B cell (primary cell): Measurements from ENCODE around the gene EBP. TPM values are rescaled to one million over a fixed set of nuclear protein-coding genes. Genes with fewer than 3 reads are reported as not detected.

Experiments
- ATAC-seq: fragments of 200-7000 bp; cut with Tn5 transposase; one replicate; pipeline ENCODE4 v1.10.0; 2021; ENCODE audit warnings: low read depth, mild to moderate bottlenecking, moderate number of reproducible peaks, moderate library complexity
- CTCF ChIA-PET: fragments of 350-600 bp; sonication (Branson Sonifier 250); formaldehyde crosslinking; loops from one replicate; lab custom pipeline; 2021; ENCODE audit warnings: antibody characterized with exemption, inconsistent platforms; lab: Charles Lee
- POLR2A ChIA-PET: fragments of 350-600 bp; sonication (Branson Sonifier 250); formaldehyde crosslinking; loops from one replicate; lab custom pipeline; 2021; ENCODE audit warnings: antibody characterized with exemption; lab: Charles Lee
- DNase-seq: peaks from one replicate; pipeline ENCODE4 v3.0.0; 2013
- H2AFZ ChIP-seq: 2 replicates; pipeline ENCODE4 v1.6.1; 2012; ENCODE audit warnings: mild to moderate bottlenecking, low read depth, low read length; ENCODE audit not compliant: insufficient read depth, poor library complexity, severe bottlenecking
- H3K27ac ChIP-seq, 2 donors: 1 replicate in 1 of 2; 2 replicates in 1 of 2; pipeline ENCODE4 v1.5.1; 2012 to 2013; ENCODE audit warnings: low read length in 2 of 2, mild to moderate bottlenecking in 2 of 2, moderate library complexity in 1 of 2
- H3K27me3 ChIP-seq, 4 experiments: fragments of 200-600 bp in 1 of 4; sonication (generic) in 1 of 4; replicated peaks in 1 of 4; 1 replicate in 2 of 4; 2 replicates in 2 of 4; pipeline versions ENCODE4 v1.6.1 to v1.7.0; 2013 to 2016; ENCODE audit warnings: low read length in 3 of 4, mild to moderate bottlenecking in 2 of 4, mixed read lengths in 1 of 4, moderate library complexity in 1 of 4; ENCODE audit not compliant: insufficient read depth in 4 of 4, control insufficient read depth in 3 of 4; ENCODE audit errors: control extremely low read depth in 1 of 4
- H3K36me3 ChIP-seq, 2 experiments: replicated peaks in 1 of 2; 1 replicate in 1 of 2; 2 replicates in 1 of 2; pipeline versions ENCODE4 v1.6.1 to v1.7.1; 2013; ENCODE audit warnings: low read length in 1 of 2; ENCODE audit not compliant: insufficient read depth in 2 of 2, control insufficient read depth in 1 of 2; ENCODE audit errors: control extremely low read depth in 1 of 2, extremely low read depth in 1 of 2
- H3K4me1 ChIP-seq, 2 donors: fragments of 200-600 bp in 1 of 2; sonication (generic) in 1 of 2; 1 replicate in 1 of 2; 2 replicates in 1 of 2; pipeline versions ENCODE4 v1.5.1 to v1.6.1; 2013 to 2017; ENCODE audit warnings: low read length in 2 of 2; ENCODE audit not compliant: control insufficient read depth in 2 of 2, insufficient read depth in 2 of 2
- H3K4me2 ChIP-seq: replicated peaks from 2 replicates; pipeline ENCODE3; 2012; ENCODE audit warnings: mild to moderate bottlenecking, low read depth, low read length; ENCODE audit not compliant: poor library complexity, severe bottlenecking
- H3K4me3 ChIP-seq, 5 experiments: fragments of 200-600 bp in 1 of 5; sonication (generic) in 1 of 5; 1 replicate in 3 of 5; 2 replicates in 2 of 5; pipeline versions ENCODE4 v1.5.1 to v1.7.0; 2011 to 2016; ENCODE audit warnings: low read length in 4 of 5, mild to moderate bottlenecking in 4 of 5, low read depth in 2 of 5, control low read depth in 1 of 5, moderate library complexity in 1 of 5; ENCODE audit not compliant: insufficient read depth in 1 of 5; ENCODE audit errors: control extremely low read depth in 1 of 5, extremely low read depth in 1 of 5
- H3K79me2 ChIP-seq: fragments of 200-600 bp; sonication (generic); one replicate; pipeline ENCODE4 v1.6.0; 2016; ENCODE audit warnings: low read length; ENCODE audit not compliant: control insufficient read depth, insufficient read depth
- H3K9ac ChIP-seq: fragments of 200-600 bp; sonication (generic); 2 replicates; pipeline ENCODE4 v1.6.1; 2017; ENCODE audit warnings: mild to moderate bottlenecking, low read length, moderate library complexity
- H3K9me3 ChIP-seq, 3 donors: one replicate each; pipeline versions ENCODE4 v1.6.1 to v1.7.1; 2013; ENCODE audit warnings: low read length in 2 of 3; ENCODE audit not compliant: control insufficient read depth in 2 of 3, insufficient read depth in 1 of 3; ENCODE audit errors: control extremely low read depth in 1 of 3
- H4K20me1 ChIP-seq: 2 replicates; pipeline ENCODE4 v1.6.0; 2012; ENCODE audit warnings: mild to moderate bottlenecking, low read length; ENCODE audit not compliant: insufficient read depth, control insufficient read depth, poor library complexity, severe bottlenecking
- H3K27ac Mint-ChIP-seq: one replicate; pipeline ENCODE4 v1.8.0; 2021; ENCODE audit warnings: mixed read lengths
- H3K27me3 Mint-ChIP-seq: one replicate; pipeline ENCODE4 v1.8.0; 2021; ENCODE audit warnings: mixed read lengths
- H3K4me1 Mint-ChIP-seq: one replicate; pipeline ENCODE4 v1.8.0; 2021; ENCODE audit warnings: mixed read lengths
- H3K4me3 Mint-ChIP-seq: one replicate; pipeline ENCODE4 v1.8.0; 2021; ENCODE audit warnings: mixed read lengths
- H3K9me3 Mint-ChIP-seq: one replicate; pipeline ENCODE4 v1.8.0; 2022; ENCODE audit warnings: mixed read lengths; ENCODE audit not compliant: insufficient read depth
- EZH2 ChIP-seq: IDR thresholded peaks from 2 replicates; pipeline ENCODE4 v1.6.1; 2012; ENCODE audit warnings: borderline replicate concordance, low read depth, mild to moderate bottlenecking, moderate library complexity, low read length; ENCODE audit not compliant: insufficient read depth, poor library complexity, severe bottlenecking
- WGBS: methylation state at CpG from one replicate; pipeline ENCODE4 v1.1.5; 2013; ENCODE audit warnings: missing lambda C conversion rate; ENCODE audit not compliant: insufficient coverage; 5-methylcytosine and 5-hydroxymethylcytosine counted together
- intact Hi-C: fragments of 100-400 bp; cut with micrococcal nuclease; formaldehyde crosslinking; loops from one replicate; pipeline ENCODE4 v1.10.0; 2022
- polyA plus RNA-seq: library from polyadenylated mRNA; depleted of rRNA; stranded (reverse); fragments of >200 nt; gene quantifications from 2 replicates; pipeline ENCODE4 v1.2.3, GENCODE V29; 2012
- total RNA-seq, 2 donors: library from RNA; stranded (reverse); fragments of 120-200 nt in 1 of 2; gene quantifications; 1 replicate in 1 of 2; 2 replicates in 1 of 2; pipeline versions ENCODE4 v1.2.3 to v1.2.4, GENCODE V29; 2013 to 2022
- TF ChIP-seq, protein P1 (sequence below): fragments of 200-600 bp; IDR thresholded peaks from one replicate; pipeline ENCODE4 v1.8.0; 2022; ENCODE audit warnings: antibody characterized with exemption, mild to moderate bottlenecking

EBP gene
- total and polyA plus RNA-seq, 2 donors (not counting 1 experiment from before 2014, with no cell fraction given) = 27.9 to 60.8 TPM

GRCh38 chrX:48473704-48473990 lies 48.0 kb upstream of the EBP start:
- H2AFZ ChIP-seq = no peak overlapping the region
- H3K27ac ChIP-seq = no peak overlapping the region
- ChIA-PET CTCF (interaction anchor here (1.0 kb wide), 1 partner anchor 49 kb away, joined by 3 read pairs; no protein-coding TSS in a partner anchor), POLR2A (no interaction called here)
- no peak for ATAC-seq
- H3K4me2 ChIP-seq = no peak overlapping the region
- peaks cover 4 to 25% of the 10 kb centered on the region in 2 donors for H3K4me1 ChIP-seq
- H4K20me1 ChIP-seq = no peaks in the 10 kb centered on the region
- no peak for DNase-seq
- Mint-ChIP-seq H3K9me3 (no peaks in the 10 kb centered on the region), H3K4me1 (peaks cover 31% of the 10 kb centered on the region), H3K4me3 (no peak overlapping the region), H3K27ac (no peak overlapping the region), H3K27me3 (no peaks in the 10 kb centered on the region)
- no peak overlapping the region for H3K9ac ChIP-seq
- H3K4me3 ChIP-seq = no peak overlapping the region
- 100% methylated on average over 1 of the region's 9 CpGs for WGBS
- no peaks in the 10 kb centered on the region for H3K36me3 ChIP-seq
- intact Hi-C loops = no loop called here
- TF ChIP-seq EZH2 = no peak
- TF ChIP-seq, protein P1, sequence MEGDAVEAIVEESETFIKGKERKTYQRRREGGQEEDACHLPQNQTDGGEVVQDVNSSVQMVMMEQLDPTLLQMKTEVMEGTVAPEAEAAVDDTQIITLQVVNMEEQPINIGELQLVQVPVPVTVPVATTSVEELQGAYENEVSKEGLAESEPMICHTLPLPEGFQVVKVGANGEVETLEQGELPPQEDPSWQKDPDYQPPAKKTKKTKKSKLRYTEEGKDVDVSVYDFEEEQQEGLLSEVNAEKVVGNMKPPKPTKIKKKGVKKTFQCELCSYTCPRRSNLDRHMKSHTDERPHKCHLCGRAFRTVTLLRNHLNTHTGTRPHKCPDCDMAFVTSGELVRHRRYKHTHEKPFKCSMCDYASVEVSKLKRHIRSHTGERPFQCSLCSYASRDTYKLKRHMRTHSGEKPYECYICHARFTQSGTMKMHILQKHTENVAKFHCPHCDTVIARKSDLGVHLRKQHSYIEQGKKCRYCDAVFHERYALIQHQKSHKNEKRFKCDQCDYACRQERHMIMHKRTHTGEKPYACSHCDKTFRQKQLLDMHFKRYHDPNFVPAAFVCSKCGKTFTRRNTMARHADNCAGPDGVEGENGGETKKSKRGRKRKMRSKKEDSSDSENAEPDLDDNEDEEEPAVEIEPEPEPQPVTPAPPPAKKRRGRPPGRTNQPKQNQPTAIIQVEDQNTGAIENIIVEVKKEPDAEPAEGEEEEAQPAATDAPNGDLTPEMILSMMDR = no peak
- peaks cover 13% of the 10 kb centered on the region for H3K79me2 ChIP-seq
- no peaks in the 10 kb centered on the region for H3K27me3 ChIP-seq
- H3K9me3 ChIP-seq = no peaks in the 10 kb centered on the region

- CTCF ChIA-PET = interaction anchor here (1.0 kb wide), 1 partner anchor 49 kb away, joined by 3 read pairs; no protein-coding TSS in a partner anchor
These were observed 47.5 kb upstream of the EBP start for GRCh38 chrX:48474127-48474526.

More at GRCh38 chrX:48474127-48474526, 47.5 kb upstream of the EBP start:
- H3K4me1 ChIP-seq = peaks cover 4 to 25% of the 10 kb centered on the region in 2 donors
- WGBS = no CpG with 5 or more reads among the region's 10 CpGs
- no peak overlapping the region for H3K9ac ChIP-seq
- H3K4me3 ChIP-seq = no peak overlapping the region
- no peak for ATAC-seq
- POLR2A ChIA-PET = no interaction called here
- H3K4me1 Mint-ChIP-seq = peaks cover 32% of the 10 kb centered on the region
- intact Hi-C loops = loop anchor here (2.0 kb wide), 2 partner anchors 637 to 717 kb away; partner anchors contain the start of gene ZNF81
- no peak for DNase-seq
- no peaks in the 10 kb centered on the region for H3K36me3 ChIP-seq
- H3K4me3 Mint-ChIP-seq = peak overlapping the region; percentile 34
- TF ChIP-seq EZH2 = no peak
- TF ChIP-seq, protein P1 = no peak
- no peak overlapping the region for H3K4me2 ChIP-seq
- no peak overlapping the region for H3K27ac ChIP-seq
- no peaks in the 10 kb centered on the region for H3K9me3 ChIP-seq
- no peaks in the 10 kb centered on the region for H4K20me1 ChIP-seq
- H3K27me3 ChIP-seq = no peaks in the 10 kb centered on the region
- peaks cover 9% of the 10 kb centered on the region for H3K79me2 ChIP-seq
- H3K27ac Mint-ChIP-seq = no peak overlapping the region
- no peak overlapping the region for H2AFZ ChIP-seq
- H3K27me3 Mint-ChIP-seq = no peaks in the 10 kb centered on the region
- H3K9me3 Mint-ChIP-seq = no peaks in the 10 kb centered on the region
